Measurements from ENCODE around the gene FAT1.

Gene FAT1

GRCh38 chr4:186724058-186724863 lies 605 bp upstream of the FAT1 start:
- no peak overlapping the region for H3K4me3 ChIP-seq (ENCODE audit: low read depth, low read length)
- no peak for TF ChIP-seq CTCF (IDR thresholded peaks at IDR 0.05; ENCODE audit: borderline replicate concordance, insufficient read depth, low read depth, low read length)

GRCh38 chr4:186722796-186723291 lies 812 bp downstream of the FAT1 start:
- no peak for TF ChIP-seq CTCF (IDR thresholded peaks at IDR 0.05; ENCODE audit: borderline replicate concordance, insufficient read depth, low read depth, low read length)
- no peak overlapping the region for H3K4me3 ChIP-seq (ENCODE audit: low read depth, low read length)

- peak; percentile 9; the same call in 1 of the 2 replicates for TF ChIP-seq CTCF (IDR thresholded peaks at IDR 0.05; ENCODE audit: borderline replicate concordance, insufficient read depth, low read depth, low read length)
- no peak overlapping the region for H3K4me3 ChIP-seq (ENCODE audit: low read depth, low read length)
Measured at GRCh38 chr4:186719925-186720694, 3.5 kb downstream of the FAT1 start.

GRCh38 chr4:186717556-186717955 lies 6.1 kb downstream of the FAT1 start:
- TF ChIP-seq CTCF (IDR thresholded peaks at IDR 0.05; ENCODE audit: borderline replicate concordance, insufficient read depth, low read depth, low read length): no peak
- no peak overlapping the region for H3K4me3 ChIP-seq (ENCODE audit: low read depth, low read length)

GRCh38 chr4:186715077-186715476 lies 8.6 kb downstream of the FAT1 start:
- no peak overlapping the region for H3K4me3 ChIP-seq (ENCODE audit: low read depth, low read length)
- no peak for TF ChIP-seq CTCF (IDR thresholded peaks at IDR 0.05; ENCODE audit: borderline replicate concordance, insufficient read depth, low read depth, low read length)

GRCh38 chr4:186714006-186714675 lies 9.5 kb downstream of the FAT1 start:
- H3K4me3 ChIP-seq (ENCODE audit: low read depth, low read length): no peak overlapping the region
- no peak for TF ChIP-seq CTCF (IDR thresholded peaks at IDR 0.05; ENCODE audit: borderline replicate concordance, insufficient read depth, low read depth, low read length)

Measured in GM12875 (cell line).